HCT116 (cell line): ENCODE measurements around the gene USH1G. TPM values are rescaled to one million over a fixed set of nuclear protein-coding genes. Genes with fewer than 3 reads are reported as not detected.

ENCODE experiments used
- ATAC-seq: fragments of 200-7000 bp; cut with Tn5 transposase; 2 replicates; pipeline ENCODE4 v1.9.1; 2020; ENCODE audit warnings: mild to moderate bottlenecking, moderate library complexity
- BruUV-seq: library from RNA; stranded (reverse); fragments of 400-500 nt; replicated peaks from 2 replicates; lab custom pipeline; 2021; lab: Mats Ljungman, UMichigan
- CTCF ChIA-PET: fragments of 300-600 bp; sonication (Branson Sonifier 250); formaldehyde crosslinking; loops from one replicate; lab custom pipeline; 2021; ENCODE audit warnings: antibody characterized with exemption; lab: Charles Lee
- POLR2A ChIA-PET: fragments of 300-600, 350-600 bp; sonication (Branson Sonifier 250); formaldehyde crosslinking; loops from one replicate; lab custom pipeline; 2021; ENCODE audit warnings: antibody characterized with exemption; lab: Charles Lee
- RAD21 ChIA-PET, 2 experiments: fragments of 300-600 bp; sonication (Branson Sonifier 250); formaldehyde crosslinking; loops; one replicate each; lab custom pipeline; 2023; ENCODE audit warnings: low total read pairs in 2 of 2; ENCODE audit not compliant: uncharacterized antibody in 2 of 2, unreplicated experiment in 2 of 2, low non-redundant PET in 1 of 2; lab: Charles Lee
- DNase-seq: peaks from one replicate; pipeline ENCODE4 v3.0.0-alpha.2; 2010; ENCODE audit warnings: low read depth, low spot score
- H2AFZ ChIP-seq: fragments of 200-600 bp; shearing (Covaris generic), sonication (generic); 2 replicates; pipeline ENCODE4 v1.6.1; 2017; ENCODE audit warnings: low read depth, mixed run types, mixed read lengths, antibody characterized with exemption, low read length; ENCODE audit not compliant: poor library complexity, severe bottlenecking
- H3K27ac ChIP-seq: 2 replicates; pipeline ENCODE4 v1.5.1; 2012; ENCODE audit warnings: low read depth, low read length
- H3K27me3 ChIP-seq: fragments of 200-600 bp; sonication (generic); 2 replicates; pipeline ENCODE4 v1.6.1; 2016; ENCODE audit warnings: mixed run types, low read length, mixed read lengths; ENCODE audit not compliant: insufficient read depth
- H3K36me3 ChIP-seq, 2 experiments: fragments of 200-500 bp in 1 of 2; fragments of 200-600 bp in 1 of 2; sonication (Bioruptor generic) in 1 of 2; sonication (generic) in 1 of 2; 2 replicates each; pipeline versions ENCODE4 v1.5.1 to v1.6.1; 2014 to 2016; ENCODE audit warnings: low read length in 2 of 2, inconsistent platforms in 1 of 2, mixed read lengths in 1 of 2, mixed run types in 1 of 2; ENCODE audit not compliant: insufficient read depth in 2 of 2, control insufficient read depth in 1 of 2
- H3K4me1 ChIP-seq, 2 experiments: fragments of 200-600 bp in 1 of 2; sonication (generic) in 1 of 2; 2 replicates each; pipeline versions ENCODE4 v1.5.1 to v1.6.1; 2012 to 2017; ENCODE audit warnings: low read length in 2 of 2, inconsistent platforms in 1 of 2, mild to moderate bottlenecking in 1 of 2, mixed read lengths in 1 of 2, mixed run types in 1 of 2, moderate library complexity in 1 of 2; ENCODE audit not compliant: insufficient read depth in 2 of 2, control insufficient read depth in 1 of 2
- H3K4me2 ChIP-seq: fragments of 200-600 bp; sonication (generic); 2 replicates; pipeline ENCODE4 v1.6.1; 2017; ENCODE audit warnings: mixed run types, low read length, mixed read lengths
- H3K4me3 ChIP-seq, 2 experiments: fragments of 200-600 bp in 1 of 2; sonication (generic) in 1 of 2; replicated peaks in 1 of 2; 2 replicates each; pipeline ENCODE4 v1.5.1; 2011 to 2016; ENCODE audit warnings: low read length in 2 of 2, control low read depth in 1 of 2, low read depth in 1 of 2, mild to moderate bottlenecking in 1 of 2, mixed read lengths in 1 of 2, mixed run types in 1 of 2
- H3K79me2 ChIP-seq: fragments of 200-600 bp; sonication (generic); 2 replicates; pipeline ENCODE4 v1.6.1; 2017; ENCODE audit warnings: mild to moderate bottlenecking, mixed run types, low read length, moderate library complexity, mixed read lengths; ENCODE audit not compliant: insufficient read depth
- H3K9ac ChIP-seq: fragments of 200-600 bp; sonication (generic); 2 replicates; pipeline ENCODE4 v1.6.1; 2016; ENCODE audit warnings: low read length, mixed read lengths
- H3K9me2 ChIP-seq: fragments of 200-600 bp; sonication (generic), shearing (Covaris generic); 2 replicates; pipeline ENCODE4 v1.6.1; 2017; ENCODE audit warnings: mixed run types, mild to moderate bottlenecking, moderate library complexity; ENCODE audit not compliant: insufficient read depth
- H3K9me3 ChIP-seq, 2 experiments: fragments of 200-500 bp in 1 of 2; fragments of 200-600 bp in 1 of 2; sonication (Bioruptor generic) in 1 of 2; sonication (generic) in 1 of 2; 2 replicates each; pipeline ENCODE4 v1.6.1; 2014 to 2017; ENCODE audit warnings: low read length in 2 of 2, mixed read lengths in 2 of 2, inconsistent platforms in 1 of 2, low read depth in 1 of 2, mild to moderate bottlenecking in 1 of 2, mixed run types in 1 of 2, moderate library complexity in 1 of 2; ENCODE audit not compliant: control insufficient read depth in 1 of 2, insufficient read depth in 1 of 2
- H4K20me1 ChIP-seq: fragments of 200-600 bp; sonication (generic), shearing (Covaris generic); 2 replicates; pipeline ENCODE4 v1.6.1; 2017; ENCODE audit warnings: mixed run types, mild to moderate bottlenecking, moderate library complexity; ENCODE audit not compliant: insufficient read depth
- CTCF ChIP-seq, 3 experiments: fragments of 200-600 bp in 1 of 3; sonication (generic) in 1 of 3; IDR thresholded peaks in 2 of 3; conservative IDR thresholded peaks in 1 of 3; 2 replicates each; pipeline ENCODE4 v1.5.1; 2012 to 2017; ENCODE audit warnings: low read depth in 2 of 3, low read length in 2 of 3, antibody characterized with exemption in 1 of 3, borderline replicate concordance in 1 of 3, control low read depth in 1 of 3, mild to moderate bottlenecking in 1 of 3, mixed read lengths in 1 of 3, mixed run types in 1 of 3, moderate library complexity in 1 of 3; ENCODE audit not compliant: insufficient read depth in 1 of 3
- EGR1 ChIP-seq: IDR thresholded peaks from 2 replicates; pipeline ENCODE4 v1.6.1; 2012; ENCODE audit warnings: low read depth
- ELF1 ChIP-seq: IDR thresholded peaks from 2 replicates; pipeline ENCODE4 v1.6.1; 2012; ENCODE audit warnings: low read depth, borderline replicate concordance
- EZH2 ChIP-seq: fragments of 200-600 bp; sonication (generic); IDR thresholded peaks from 2 replicates; pipeline ENCODE4 v1.6.1; 2017; ENCODE audit warnings: antibody characterized with exemption, mixed run types
- EZH2phosphoT487 ChIP-seq: fragments of 200-600 bp; IDR thresholded peaks from 2 replicates; pipeline ENCODE4 v1.6.1; 2018; ENCODE audit warnings: antibody characterized with exemption, borderline replicate concordance
- FOSL1 ChIP-seq: IDR thresholded peaks from 2 replicates; pipeline ENCODE4 v1.6.1; 2012; ENCODE audit warnings: low read depth
- MAX ChIP-seq: IDR thresholded peaks from 2 replicates; pipeline ENCODE4 v1.6.1; 2012
- POLR2AphosphoS5 ChIP-seq: IDR thresholded peaks from 2 replicates; pipeline ENCODE4 v1.6.1; 2011; ENCODE audit warnings: mild to moderate bottlenecking, low read depth, low read length, moderate library complexity
- RAD21 ChIP-seq: IDR thresholded peaks from 2 replicates; pipeline ENCODE4 v1.6.1; 2012; ENCODE audit warnings: low read depth, mild to moderate bottlenecking
- REST ChIP-seq: IDR thresholded peaks from 2 replicates; pipeline ENCODE4 v1.6.1; 2012; ENCODE audit warnings: low read depth
- SIN3A ChIP-seq: IDR thresholded peaks from 2 replicates; pipeline ENCODE4 v1.6.1; 2012; ENCODE audit warnings: low read depth
- SP1 ChIP-seq: IDR thresholded peaks from 2 replicates; pipeline ENCODE4 v1.6.1; 2012; ENCODE audit warnings: low read depth
- YY1 ChIP-seq: IDR thresholded peaks from 2 replicates; pipeline ENCODE4 v1.6.1; 2011; ENCODE audit warnings: low read length, low read depth, moderate library complexity, mild to moderate bottlenecking; ENCODE audit not compliant: insufficient replicate concordance; ENCODE audit errors: extremely low read depth
- ZFX ChIP-seq: fragments of 450-650 bp; IDR thresholded peaks from 2 replicates; pipeline ENCODE4 v1.6.1; 2017
- ZNF274 ChIP-seq: fragments of 200-500 bp; sonication (Bioruptor generic); IDR thresholded peaks from 2 replicates; pipeline ENCODE4 v1.6.1; 2014; ENCODE audit warnings: mild to moderate bottlenecking, low read depth, low read length, inconsistent platforms
- intact Hi-C: fragments of 100-400 bp; cut with micrococcal nuclease; formaldehyde crosslinking; loops from 2 replicates; pipeline ENCODE4 v1.10.0; 2022
- total RNA-seq: library from RNA; stranded (reverse); gene quantifications from one replicate; pipeline ENCODE4 v1.2.1, GENCODE V29; 2021; ENCODE audit not compliant: unreplicated experiment

Gene USH1G
- total RNA-seq, 1 experiment from 2014 or later, result 3.1 TPM

- CTCF ChIA-PET, result no interaction called here
- Histone ChIP-seq H3K27ac (peak overlapping the region; percentile 25; the same call in 1 of the 2 replicates), H3K36me3 (peaks cover 0 to 2% of the 10 kb centered on the region in 2 experiments; a peak in 1 of 4 replicates), H3K9ac (no peak overlapping the region), H3K27me3 (no peaks in the 10 kb centered on the region), H3K4me2 (no peak overlapping the region), H2AFZ (no peak overlapping the region), H4K20me1 (no peaks in the 10 kb centered on the region), H3K79me2 (no peaks in the 10 kb centered on the region), H3K9me3 (no peaks in the 10 kb centered on the region), H3K9me2 (no peaks in the 10 kb centered on the region), H3K4me1 (peaks cover 10 to 14% of the 10 kb centered on the region in 2 experiments; a peak in 3 of 4 replicates), H3K4me3 (no peak overlapping the region)
- no TSS peak for BruUV-seq
- ATAC-seq (no peak), DNase-seq (no peak)
- no peak for TF ChIP-seq CTCF (IDR thresholded peaks at IDR 0.05 in 2 of 3, conservative IDR thresholded peaks at IDR 0.05 in 1 of 3; ENCODE audit: borderline replicate concordance in 1 of 3, insufficient read depth in 1 of 3, low read depth in 2 of 3, low read length in 2 of 3)
- TF ChIP-seq EGR1, result no peak
- intact Hi-C loops, result no loop called here
- RAD21 ChIA-PET, result no interaction called here
- POLR2A ChIA-PET, result no interaction called here
Observed at GRCh38 chr17:74916851-74917199, 6.2 kb downstream of the USH1G start.

- H3K4me1 ChIP-seq, result peaks cover 7 to 9% of the 10 kb centered on the region in 2 experiments; a peak in 3 of 4 replicates
- peaks cover 0 to 2% of the 10 kb centered on the region in 2 experiments; a peak in 1 of 4 replicates for H3K36me3 ChIP-seq
- H3K4me2 ChIP-seq, result no peak overlapping the region
- H3K79me2 ChIP-seq, result no peaks in the 10 kb centered on the region
- H3K27ac ChIP-seq, result peak overlapping the region; percentile 25; the same call in 1 of the 2 replicates
- no TSS peak for BruUV-seq
- H2AFZ ChIP-seq, result no peak overlapping the region
- ChIA-PET CTCF (no interaction called here), POLR2A (no interaction called here), RAD21 (no interaction called here)
- H3K4me3 ChIP-seq, result no peak overlapping the region
- no peaks in the 10 kb centered on the region for H3K9me3 ChIP-seq
- DNase-seq (no peak), ATAC-seq (no peak)
- intact Hi-C loops, result no loop called here
- no peaks in the 10 kb centered on the region for H3K9me2 ChIP-seq
- H3K9ac ChIP-seq, result no peak overlapping the region
- no peaks in the 10 kb centered on the region for H4K20me1 ChIP-seq
- no peaks in the 10 kb centered on the region for H3K27me3 ChIP-seq
- TF ChIP-seq REST (no peak), FOSL1 (no peak), ZFX (no peak), ELF1 (no peak), EZH2phosphoT487 (no peak), EZH2 (no peak), SP1 (no peak), POLR2AphosphoS5 (no peak), RAD21 (no peak), MAX (no peak), ZNF274 (no peak), SIN3A (no peak), YY1 (no peak), EGR1 (no peak)
Observed at GRCh38 chr17:74916136-74916850, 6.8 kb downstream of the USH1G start.
